HG03457 (cell line): ENCODE data around the gene ASTN2.

Experiments used
- ATAC-seq: cut with Tn5 transposase; IDR thresholded peaks from one replicate; pipeline ENCODE4 v1.9.1; 2021; ENCODE audit warnings: moderate number of reproducible peaks; ENCODE audit not compliant: unreplicated experiment

ASTN2 gene

DNA sequence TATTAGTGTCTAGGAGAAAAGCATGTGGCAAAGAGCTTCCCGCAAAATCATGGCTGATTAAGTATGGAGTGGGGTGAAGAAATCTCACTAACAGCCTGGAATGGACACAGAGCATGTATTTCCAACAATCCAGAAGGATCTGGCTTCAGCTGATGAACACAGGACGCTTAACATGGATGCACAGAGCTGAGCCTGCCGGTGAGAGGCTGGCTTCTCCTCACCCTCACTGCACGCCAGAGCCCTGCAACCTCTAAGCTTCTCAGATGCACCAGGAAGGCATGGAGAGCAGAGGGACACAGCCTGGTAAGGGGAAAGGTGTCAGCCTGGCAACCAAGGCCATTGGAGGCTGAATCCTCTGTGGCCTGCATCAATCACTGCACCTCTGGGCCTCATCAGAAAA, 429.3 kb downstream of the ASTN2 start:
- no peak for ATAC-seq

DNA sequence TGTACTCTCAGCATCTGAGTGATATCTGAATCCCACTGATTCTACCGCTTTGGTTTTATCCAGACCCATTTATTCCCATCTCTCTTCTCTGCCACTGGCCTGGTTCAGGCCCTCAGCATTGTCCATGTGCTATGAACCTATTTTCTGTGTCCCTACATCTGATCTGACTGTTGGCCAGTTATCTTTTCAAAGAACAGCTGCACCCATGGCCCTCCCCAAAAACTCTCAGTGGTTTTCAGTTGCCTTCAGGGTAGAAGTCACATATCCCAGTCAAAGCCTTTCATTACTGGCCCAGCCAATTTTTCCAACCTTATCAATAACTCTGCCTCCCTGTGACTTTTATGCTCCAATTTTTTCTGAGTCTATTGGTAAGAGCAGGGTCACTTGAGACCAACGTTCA, 430.7 kb downstream of the ASTN2 start:
- ATAC-seq = no peak

DNA sequence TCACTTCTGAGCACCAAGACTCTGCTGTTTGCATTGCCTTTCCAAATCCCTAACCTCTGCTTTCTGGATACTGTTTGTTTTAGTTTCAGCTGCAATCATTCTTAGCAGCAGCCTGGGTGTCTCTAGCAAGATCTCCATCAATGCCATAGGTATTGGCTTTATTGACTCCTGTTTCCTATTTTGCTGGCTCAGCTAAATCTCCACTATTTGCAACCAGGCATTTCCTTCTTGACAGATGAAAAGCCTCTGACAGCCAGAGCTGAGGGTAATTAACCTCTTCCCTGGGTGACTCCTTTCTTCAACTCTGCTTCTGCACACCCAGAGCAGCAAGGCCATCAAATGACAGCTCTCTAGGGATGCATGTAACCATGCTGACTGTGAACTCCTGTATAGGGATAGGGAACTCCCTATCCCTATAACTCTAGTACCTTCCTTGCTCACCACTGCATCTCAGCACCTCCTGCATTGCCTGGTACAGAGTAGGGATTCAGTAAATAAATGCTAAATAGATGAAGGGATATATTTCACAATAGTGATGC, 434.2 kb downstream of the ASTN2 start:
- ATAC-seq = no peak

DNA sequence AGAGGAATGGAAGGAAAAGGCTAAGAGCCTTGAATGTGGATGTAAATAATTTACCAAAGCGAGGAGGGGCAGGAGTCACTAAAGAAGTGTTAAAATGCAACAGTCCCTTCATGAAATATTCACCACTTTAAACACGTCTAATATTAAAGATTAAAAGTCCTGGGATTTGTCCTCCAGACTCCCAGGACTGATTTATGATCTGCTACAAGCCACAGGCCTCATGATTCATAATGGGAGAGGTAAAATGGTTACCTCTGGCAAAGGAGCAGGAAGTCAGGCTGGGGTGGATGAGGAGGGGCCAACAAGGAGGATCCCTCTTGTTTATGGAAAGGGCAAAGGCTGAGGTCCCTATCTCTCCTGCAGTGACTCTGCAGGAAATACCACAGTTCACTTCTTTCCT, 435.4 kb downstream of the ASTN2 start:
- ATAC-seq = no peak

DNA sequence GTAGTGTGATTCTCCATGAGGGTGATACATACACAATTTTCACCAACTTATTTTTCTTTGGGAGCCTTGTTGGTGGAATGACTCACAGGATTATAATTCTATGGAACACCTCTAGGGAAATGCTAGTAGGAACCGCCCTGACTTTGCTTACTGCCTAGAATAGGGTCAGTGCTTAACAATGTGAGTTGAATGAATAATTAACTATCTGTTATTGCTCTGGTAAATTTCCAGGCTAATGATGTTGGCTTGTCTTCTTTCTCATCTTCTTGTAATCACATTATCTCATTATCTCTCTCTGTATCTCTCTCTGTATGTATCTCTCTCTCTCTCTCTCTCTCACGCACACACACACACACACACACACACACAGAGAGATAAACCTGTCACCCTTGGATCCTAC, 436.7 kb downstream of the ASTN2 start:
- no peak for ATAC-seq

DNA sequence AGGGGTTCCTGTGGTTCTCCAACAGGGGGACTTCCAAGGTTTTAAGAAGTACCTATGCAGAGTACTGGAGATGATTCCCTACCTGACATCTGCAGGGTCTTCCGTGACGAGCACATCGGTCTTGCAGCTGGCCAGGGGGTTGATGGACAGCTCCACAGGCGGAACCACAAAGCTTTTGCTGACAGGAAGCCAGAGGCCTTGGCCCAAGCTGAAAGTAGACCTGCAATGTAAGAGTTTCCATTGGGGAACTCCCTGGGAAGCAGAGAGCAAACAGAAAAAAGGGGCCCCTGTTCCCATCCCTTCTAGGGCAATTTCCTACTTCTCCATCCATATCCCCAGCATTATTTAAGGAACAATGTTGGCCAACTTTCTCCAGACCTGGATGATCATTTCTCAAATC, 439.7 kb downstream of the ASTN2 start:
- no peak for ATAC-seq

DNA sequence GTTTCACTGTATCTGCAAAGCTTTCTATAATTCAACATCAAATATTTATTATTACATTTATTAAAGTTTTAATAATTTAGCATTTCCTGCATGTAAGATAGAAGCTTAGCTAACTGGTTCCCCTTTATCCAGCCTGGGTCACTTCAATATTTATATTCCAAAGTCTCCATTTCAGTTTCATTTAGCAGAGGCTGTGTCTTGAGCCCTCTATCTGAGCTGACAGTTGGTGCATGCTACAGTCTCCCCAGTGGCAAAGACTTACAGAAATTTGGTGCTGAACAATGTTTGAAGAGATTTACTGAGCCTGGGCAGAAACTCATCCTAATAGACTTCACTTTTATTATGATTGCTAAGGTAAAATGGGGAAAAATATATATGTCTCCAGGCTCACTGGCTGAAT, 448.7 kb downstream of the ASTN2 start:
- ATAC-seq = no peak

DNA sequence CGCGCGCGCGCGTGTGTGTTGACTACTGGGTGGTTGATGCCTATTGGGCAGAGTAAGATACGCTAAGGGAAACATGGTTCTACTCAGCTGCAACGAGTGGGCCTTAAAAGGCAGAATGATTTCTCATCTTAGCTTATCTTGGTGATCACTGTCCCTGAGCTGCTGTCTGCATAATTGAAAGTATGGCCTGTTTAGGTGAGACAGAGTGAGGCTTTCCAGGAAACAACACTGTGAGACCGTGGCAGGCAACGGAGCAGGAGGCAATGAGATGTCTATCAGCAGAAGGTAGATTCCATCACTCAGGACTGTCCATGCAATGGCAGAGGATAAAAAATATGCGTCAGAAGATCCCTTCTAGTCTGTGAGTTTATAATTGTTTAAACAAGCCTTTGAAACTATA, 450.6 kb downstream of the ASTN2 start:
- no peak for ATAC-seq

DNA sequence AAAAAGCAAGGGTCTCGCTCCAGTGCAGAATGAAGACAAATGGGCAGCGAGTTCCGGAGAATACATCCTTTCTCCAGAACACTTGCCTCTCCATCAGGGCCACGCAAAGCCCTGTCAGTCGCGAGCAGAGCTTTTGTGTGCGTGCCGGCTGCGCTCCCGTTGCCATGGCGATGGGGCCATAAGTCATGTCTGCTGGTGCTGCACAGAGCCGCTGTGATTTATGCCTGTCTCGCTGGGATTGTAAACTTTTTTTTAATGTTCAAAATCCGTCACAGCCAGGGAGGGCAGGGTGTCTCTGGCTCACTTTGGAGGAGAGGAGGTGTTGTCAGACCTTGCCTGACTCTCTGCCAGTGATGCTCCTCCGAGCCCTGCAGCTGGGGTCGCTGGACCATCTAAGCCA, 455.0 kb downstream of the ASTN2 start:
- no peak for ATAC-seq

DNA sequence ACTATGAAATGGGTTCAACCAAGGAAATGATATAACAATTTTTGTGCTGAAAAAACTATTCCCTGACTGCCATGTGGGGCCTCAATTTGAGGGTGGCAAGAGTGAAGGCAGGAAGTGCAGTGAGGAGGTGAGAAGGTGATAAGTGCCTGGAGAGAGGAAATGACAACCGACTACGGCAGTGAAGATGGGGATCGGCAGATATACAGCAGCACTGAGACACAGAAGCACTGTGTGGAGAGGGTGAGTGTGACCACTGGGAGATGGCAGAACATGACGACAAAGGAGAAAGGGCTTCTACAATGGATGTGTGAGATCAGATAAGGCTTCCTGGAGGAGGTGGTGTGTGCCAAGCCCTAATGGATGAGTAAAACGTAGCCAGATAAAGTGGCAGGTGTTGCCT, 456.0 kb downstream of the ASTN2 start:
- ATAC-seq = no peak

DNA sequence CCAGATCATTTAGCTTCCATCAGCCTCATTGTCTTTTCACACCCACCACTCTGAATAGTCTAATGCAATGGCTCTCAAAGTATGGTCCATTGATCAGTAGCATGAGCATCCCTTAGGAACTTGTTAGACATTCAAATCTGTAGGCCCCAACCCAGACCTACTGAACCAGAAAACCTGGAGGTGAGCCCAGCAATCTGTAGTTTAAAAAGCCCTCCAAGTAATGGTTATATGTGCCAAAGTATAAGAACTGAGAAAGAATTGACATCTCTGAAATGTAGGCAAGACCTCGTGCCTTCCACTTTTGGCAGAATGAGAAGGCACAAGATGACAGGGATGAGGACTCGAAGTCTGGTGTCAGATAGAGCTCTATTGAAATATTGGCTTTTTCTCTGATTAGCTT, 460.1 kb downstream of the ASTN2 start:
- no peak for ATAC-seq

DNA sequence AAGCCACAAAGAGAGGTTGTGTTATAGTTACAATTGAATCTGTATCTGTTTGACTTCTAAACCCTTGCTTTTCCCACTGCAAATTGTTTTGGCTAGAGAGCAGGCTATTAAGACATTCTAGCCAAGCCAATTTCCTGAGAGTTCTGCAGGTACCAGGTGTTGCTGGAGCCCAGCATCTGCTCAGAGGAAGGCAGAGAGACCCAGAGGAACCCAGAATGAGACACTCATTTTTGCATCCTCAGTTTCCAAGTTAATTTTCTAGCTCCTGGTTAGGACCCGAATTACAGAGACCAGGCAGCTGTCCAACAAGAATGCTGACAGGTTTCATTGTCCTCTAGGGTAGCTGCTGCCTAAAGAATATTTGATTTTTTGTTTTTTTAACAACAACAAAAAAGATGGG, 461.6 kb downstream of the ASTN2 start:
- no peak for ATAC-seq

DNA sequence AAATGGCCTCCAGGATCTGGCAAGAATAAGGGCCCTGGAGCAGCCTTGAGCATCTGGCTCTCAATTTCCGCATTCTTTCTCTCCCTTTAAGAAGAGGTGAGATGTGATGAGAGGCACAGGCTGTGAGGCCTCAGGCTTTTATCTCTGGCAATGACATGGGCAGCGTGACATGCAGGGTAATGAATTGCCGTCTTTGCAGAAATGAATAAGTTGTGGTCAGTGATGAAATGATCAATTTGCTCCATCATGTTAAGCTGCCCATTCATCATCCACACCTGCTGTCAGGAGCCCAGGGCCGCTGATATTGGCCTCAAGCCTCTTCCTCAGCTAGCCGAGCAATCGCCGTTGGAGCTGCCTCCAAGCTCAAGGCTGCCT, 462.4 kb downstream of the ASTN2 start:
- ATAC-seq = no peak

DNA sequence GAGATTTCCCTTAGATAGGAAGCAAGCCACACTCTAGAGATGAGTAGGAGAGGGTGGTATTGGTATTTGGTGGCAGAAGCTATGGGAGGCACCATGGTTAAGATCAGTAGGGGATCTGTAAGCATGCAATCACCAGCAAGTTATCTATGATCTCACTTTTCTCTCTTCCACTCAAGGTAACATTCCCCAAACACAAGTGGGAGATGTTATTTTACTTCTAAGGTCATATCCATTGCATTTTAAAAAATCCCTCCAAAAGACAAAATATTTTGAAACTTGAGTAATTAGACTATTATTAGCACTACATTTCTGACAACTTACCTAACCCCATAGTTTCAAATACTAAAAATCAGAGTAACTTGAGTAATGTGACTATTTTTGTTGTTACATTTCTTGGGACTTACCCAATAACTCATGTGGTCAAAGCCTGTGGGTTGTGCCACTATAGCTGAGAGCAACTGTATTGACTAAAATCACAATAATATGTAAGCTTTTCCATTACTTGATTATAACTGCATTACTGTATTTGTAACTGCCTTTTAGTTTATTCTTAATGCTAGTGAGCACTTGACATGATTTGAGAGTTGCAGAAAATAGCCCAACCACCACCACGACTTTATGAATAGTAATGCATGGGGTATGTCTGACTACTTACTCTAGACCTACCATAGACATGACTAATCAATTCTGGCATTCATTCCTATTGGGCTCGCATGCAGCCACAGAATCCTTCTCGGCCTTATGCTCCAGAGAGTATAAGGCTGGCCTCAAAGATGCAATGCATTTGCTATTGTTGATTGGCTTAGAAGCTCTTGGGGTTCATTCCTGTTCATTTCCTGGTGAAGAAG, 463.0 kb downstream of the ASTN2 start:
- peak; percentile 68 for ATAC-seq

DNA sequence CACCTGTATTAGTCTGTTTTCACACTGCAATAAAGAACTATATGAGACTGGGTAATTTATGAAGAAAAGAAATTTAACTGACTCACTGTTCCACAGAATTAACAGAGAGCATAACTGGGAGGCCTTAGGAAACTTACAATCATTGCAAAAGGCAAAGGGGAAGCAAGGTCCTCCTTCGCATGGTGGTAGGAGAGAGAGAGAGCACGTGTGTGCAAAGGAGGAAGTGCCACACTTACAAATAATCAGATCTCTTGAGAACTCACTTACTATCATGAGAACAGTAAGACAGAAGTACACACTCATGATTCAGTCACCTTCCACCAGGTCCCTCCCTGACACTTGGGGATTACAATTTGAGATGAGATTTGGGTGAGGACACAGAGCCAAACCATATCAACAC, 469.0 kb downstream of the ASTN2 start:
- no peak for ATAC-seq

DNA sequence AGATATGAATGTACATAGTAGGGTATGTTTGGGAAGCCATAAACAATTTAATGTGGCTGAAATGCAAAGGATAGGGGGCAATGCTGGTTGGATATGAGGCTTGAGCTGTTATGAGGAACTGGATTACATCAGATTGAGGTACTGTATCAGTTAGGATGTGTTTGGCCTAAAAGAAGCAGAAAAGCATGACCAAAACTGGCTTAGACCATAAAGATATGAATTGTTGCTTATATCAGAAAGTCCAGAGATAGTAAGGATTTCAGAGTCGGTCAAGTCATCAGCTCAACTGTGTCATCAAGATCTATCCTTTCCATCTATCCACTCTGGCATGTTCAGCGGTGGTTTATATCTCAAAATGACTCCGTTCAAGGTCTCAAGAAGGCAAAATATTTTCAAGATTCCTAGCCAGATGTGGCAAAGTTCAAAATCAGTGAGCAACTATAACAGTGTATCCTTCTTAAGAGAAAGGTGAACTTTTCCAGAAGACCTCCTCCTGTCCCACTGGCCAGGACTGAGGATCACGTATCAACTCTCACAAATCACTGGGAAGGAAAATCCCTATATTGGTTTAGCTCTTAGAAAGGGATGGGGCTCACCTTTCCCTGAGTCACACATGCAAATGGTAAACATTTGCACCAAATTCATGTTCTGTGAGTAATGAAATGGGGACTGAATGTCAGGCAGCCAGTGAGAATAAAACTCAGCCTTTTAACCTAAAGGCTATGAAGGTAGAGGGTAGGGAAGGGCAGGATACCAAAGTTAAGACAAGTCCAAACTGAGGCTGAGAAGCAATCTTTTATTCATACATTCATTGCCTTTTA, 469.9 kb downstream of the ASTN2 start:
- ATAC-seq = no peak

DNA sequence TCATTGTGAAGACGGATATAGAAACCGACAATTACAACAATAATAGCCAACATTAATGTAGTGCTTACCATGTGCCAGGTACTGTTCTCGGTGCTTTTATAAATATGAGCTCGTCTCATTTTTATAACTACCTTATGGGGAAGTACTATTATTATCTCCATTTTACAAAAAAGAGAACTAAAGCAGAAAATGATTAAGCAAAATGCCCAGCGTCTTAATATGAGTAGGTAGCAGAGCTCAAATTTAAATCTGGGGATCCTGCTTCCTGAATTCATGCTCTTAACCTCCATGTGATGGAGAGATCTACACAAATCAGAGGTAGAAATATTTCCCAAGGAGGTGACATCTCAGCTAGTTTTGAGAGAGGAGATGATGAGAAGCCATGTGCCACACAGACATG, 470.9 kb downstream of the ASTN2 start:
- no peak for ATAC-seq

DNA sequence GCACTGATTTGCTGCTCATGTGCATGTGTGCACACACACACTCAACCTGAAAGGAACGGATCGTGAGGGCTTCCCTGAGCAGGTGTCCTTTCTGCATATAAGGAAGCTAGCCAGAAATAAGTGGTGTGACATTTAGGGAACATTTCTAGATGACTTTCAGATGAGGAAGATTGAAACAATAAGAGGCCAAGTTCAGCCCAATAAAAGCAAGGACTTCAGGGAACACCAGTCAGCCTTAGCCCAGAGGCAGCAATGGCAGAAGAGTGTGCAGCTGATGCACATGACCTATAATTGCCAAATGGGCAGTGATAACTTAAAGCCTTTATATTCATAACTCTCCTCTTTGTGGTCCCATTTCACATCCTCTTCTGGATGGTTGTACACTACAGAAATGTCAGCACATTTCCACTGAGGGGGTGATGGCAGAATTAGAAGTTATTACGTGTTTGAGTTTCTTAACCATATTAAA, 472.2 kb downstream of the ASTN2 start:
- ATAC-seq = no peak

DNA sequence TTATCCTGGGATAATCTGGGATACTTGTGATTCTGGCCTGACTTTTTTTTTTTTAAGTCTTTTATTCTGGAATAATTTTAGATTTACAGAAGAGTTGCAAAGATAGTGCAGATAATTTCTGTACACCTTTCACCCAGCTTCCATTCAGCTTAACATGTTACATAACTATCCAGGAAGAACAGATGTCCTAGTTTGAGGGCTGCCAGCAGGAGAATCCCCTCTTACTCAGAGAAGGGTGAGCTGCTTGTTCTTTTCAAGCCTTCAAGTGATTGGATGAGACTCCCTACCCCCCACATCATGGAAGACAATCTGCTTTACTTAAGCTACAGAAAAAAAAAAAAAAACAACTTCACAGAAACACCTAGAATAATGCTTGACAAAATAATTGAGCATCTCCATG, 473.6 kb downstream of the ASTN2 start:
- ATAC-seq = no peak

DNA sequence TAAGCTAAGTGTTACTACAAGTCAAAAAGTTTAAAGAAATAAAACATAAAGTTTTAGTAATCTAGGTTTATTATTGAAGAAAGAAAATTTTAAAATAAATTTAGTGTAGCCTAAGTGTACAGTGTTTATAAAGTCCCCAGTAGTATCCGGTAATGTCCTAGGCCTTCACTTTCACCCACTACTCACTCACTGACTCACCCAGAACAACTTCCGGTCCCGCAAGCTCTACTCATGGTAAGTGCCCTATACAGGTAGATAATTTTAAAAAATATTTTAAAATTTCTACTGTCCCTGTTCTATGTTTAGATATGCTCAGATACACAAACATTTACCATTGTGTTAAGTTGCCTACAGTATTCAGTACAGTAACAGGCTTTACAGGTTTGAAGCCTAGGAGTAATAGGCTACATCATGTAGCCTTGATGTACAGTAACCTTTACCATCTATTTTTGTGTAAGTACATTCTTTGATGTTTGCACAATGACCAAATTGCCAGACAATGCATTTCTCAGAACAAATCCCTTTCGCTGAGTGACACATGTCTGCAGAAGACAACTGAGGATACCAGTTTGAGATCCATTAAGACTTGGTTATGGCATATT, 474.1 kb downstream of the ASTN2 start:
- no peak for ATAC-seq

DNA sequence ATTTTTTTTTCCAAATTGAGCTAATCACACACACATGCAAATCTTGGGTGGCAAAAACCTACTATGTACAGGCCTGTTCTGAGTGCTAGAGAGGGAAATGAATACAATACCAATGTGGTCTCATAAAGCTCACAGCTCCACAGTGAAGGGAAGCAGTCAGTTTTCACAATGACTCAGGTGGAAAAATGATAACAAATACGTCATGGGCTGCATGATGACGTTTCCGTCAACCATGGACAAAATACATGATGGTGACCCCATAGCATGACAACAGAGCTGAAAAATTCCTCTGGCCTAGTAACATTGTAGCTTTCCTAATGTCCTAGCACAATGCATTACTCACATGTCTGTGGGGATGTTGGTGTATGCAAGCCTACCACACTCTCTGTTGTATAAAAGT, 475.2 kb downstream of the ASTN2 start:
- no peak for ATAC-seq

DNA sequence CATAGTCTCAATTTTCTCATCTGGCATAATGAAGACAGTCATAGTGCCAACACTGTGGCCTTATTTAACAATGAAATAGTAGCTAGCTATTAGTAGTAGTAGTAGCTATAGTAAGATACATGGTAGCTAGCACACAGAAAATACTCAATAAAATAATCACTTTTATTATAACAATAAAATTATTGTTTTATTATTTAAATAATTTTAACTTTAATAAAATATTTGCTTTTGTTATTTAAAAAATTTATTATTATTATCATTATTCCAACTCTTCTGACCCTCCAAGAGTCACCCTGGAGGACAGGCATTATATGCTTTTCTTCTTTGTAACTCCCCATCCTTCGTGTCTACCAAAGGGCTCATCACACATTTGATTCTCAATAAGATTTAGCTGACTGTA, 475.7 kb downstream of the ASTN2 start:
- ATAC-seq = no peak
